Mesendoderm (in vitro differentiated cells): ENCODE results near the gene NKG7. TPM values are rescaled to one million over a fixed set of nuclear protein-coding genes. Genes with fewer than 3 reads are reported as not detected.
"Not testable (repeated sequence)": the region's sequence is repeated elsewhere in the genome, so short reads cannot be mapped to it uniquely, and the experiment has no call there.

Source experiments
- DNase-seq: peaks from one replicate; pipeline ENCODE4 v3.0.0; 2013
- H2AK5ac ChIP-seq: 2 replicates; pipeline ENCODE4 v1.6.1; 2013; ENCODE audit warnings: low read length, inconsistent platforms
- H2BK120ac ChIP-seq: 2 replicates; pipeline ENCODE4 v1.6.1; 2013; ENCODE audit warnings: low read depth, mild to moderate bottlenecking, low read length, moderate library complexity, mixed read lengths
- H2BK15ac ChIP-seq: replicated peaks from 2 replicates; pipeline ENCODE4 v1.6.1; 2013; ENCODE audit warnings: low read depth, mild to moderate bottlenecking, moderate library complexity
- H2BK5ac ChIP-seq: 2 replicates; pipeline ENCODE4 v1.6.1; 2013; ENCODE audit warnings: low read length, inconsistent platforms
- H3K18ac ChIP-seq: 2 replicates; pipeline ENCODE4 v1.6.1; 2013; ENCODE audit warnings: mild to moderate bottlenecking, low read length, mixed read lengths
- H3K23ac ChIP-seq: one replicate; pipeline ENCODE4 v1.6.1; 2013; ENCODE audit warnings: low read length
- H3K27ac ChIP-seq: 2 replicates; pipeline ENCODE4 v1.5.1; 2013; ENCODE audit warnings: low read depth, mild to moderate bottlenecking, inconsistent platforms, low read length, moderate library complexity
- H3K27me3 ChIP-seq: 2 replicates; pipeline ENCODE4 v1.6.1; 2013; ENCODE audit warnings: low read length, control low read depth, mild to moderate bottlenecking, inconsistent platforms; ENCODE audit not compliant: insufficient read depth, poor library complexity
- H3K36me3 ChIP-seq: 2 replicates; pipeline ENCODE4 v1.6.1; 2013; ENCODE audit warnings: low read length, inconsistent platforms; ENCODE audit not compliant: control insufficient read depth, insufficient read depth
- H3K4ac ChIP-seq: one replicate; pipeline ENCODE4 v1.6.1; 2013; ENCODE audit warnings: low read depth, mild to moderate bottlenecking, low read length, moderate library complexity
- H3K4me1 ChIP-seq: 2 replicates; pipeline ENCODE4 v1.6.1; 2013; ENCODE audit warnings: low read depth, low read length, inconsistent platforms; ENCODE audit not compliant: control insufficient read depth
- H3K4me2 ChIP-seq: 2 replicates; pipeline ENCODE4 v1.6.1; 2013; ENCODE audit warnings: low read length
- H3K4me3 ChIP-seq: 2 replicates; pipeline ENCODE4 v1.5.1; 2013; ENCODE audit warnings: mild to moderate bottlenecking, low read length
- H3K56ac ChIP-seq: one replicate; pipeline ENCODE4 v1.6.1; 2013; ENCODE audit warnings: low read length
- H3K79me1 ChIP-seq: 2 replicates; pipeline ENCODE4 v1.6.1; 2013; ENCODE audit warnings: low read length, inconsistent platforms
- H3K79me2 ChIP-seq: 2 replicates; pipeline ENCODE4 v1.6.1; 2013; ENCODE audit warnings: mild to moderate bottlenecking, low read length; ENCODE audit not compliant: control insufficient read depth, insufficient read depth
- H3K9ac ChIP-seq: 2 replicates; pipeline ENCODE4 v1.6.1; 2013; ENCODE audit warnings: low read length, inconsistent platforms
- H4K5ac ChIP-seq: one replicate; pipeline ENCODE4 v1.6.1; 2013; ENCODE audit warnings: low read length
- H4K8ac ChIP-seq: one replicate; pipeline ENCODE4 v1.6.1; 2013; ENCODE audit warnings: low read depth, mild to moderate bottlenecking, control low read depth, low read length, moderate library complexity
- WGBS: extraction: QIAGEN DNeasy Blood & Tissue Kit; methylation state at CpG from one replicate; pipeline ENCODE4 v1.1.7; 2013; ENCODE audit warnings: low lambda C conversion rate, missing lambda C conversion rate; ENCODE audit not compliant: insufficient coverage; ENCODE audit errors: extremely low coverage; 5-methylcytosine and 5-hydroxymethylcytosine counted together
- polyA plus RNA-seq, 2 experiments: library from polyadenylated mRNA; stranded (reverse); fragments of 200-250 nt; gene quantifications; one replicate each; pipeline ENCODE4 v1.2.3, GENCODE V29; 2013

The NKG7 gene, protein sequence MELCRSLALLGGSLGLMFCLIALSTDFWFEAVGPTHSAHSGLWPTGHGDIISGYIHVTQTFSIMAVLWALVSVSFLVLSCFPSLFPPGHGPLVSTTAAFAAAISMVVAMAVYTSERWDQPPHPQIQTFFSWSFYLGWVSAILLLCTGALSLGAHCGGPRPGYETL
- not detected for polyA plus RNA-seq (2013, experiment 1 of 2)
- not detected for polyA plus RNA-seq (2013, experiment 2 of 2)

DNA sequence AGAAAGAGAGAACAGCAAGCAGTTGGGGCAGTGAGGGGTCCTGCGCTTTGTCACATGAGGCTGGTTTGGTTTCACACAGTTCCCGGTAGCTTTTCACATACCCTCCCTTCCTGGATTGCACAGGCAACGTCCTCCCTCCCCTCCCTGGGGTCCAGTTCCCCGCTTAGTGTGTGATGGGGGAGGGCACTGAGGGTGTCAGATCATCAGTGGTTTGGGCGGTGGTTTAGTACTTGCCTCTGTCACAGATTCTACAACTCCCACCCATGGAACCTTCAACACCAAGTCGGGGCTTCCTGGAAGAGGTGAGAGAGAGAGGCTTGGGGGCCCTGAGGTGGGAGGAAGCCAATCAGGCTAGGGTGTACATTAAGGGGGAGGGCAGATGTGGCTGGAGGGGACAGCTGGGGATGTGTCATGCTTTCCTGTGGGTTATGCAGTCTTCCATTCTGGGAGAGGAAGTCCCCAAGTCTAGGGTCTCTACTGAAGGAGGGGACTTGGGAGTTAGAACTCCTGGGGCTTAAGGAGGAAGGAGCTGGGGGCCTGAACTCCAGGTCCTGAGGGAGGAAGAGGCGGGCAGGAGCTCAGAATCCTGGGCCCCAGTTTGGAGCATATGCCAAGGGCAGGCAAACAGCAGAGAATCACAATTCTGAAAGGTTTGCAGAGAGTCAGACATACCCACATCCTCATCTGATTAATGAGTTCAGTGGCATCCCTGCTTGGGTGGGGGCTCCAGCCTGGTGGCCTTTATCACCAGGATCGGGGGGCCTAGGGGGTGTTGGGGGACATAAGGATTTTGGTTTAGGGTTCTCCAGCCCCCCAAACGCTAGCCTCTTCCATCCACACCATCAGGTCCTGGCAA is at the start of gene NKG7:
Gene NKG7 (minus strand): TSS at position 6 of the 856 bp plus-strand sequence. CDS start 119 bp downstream, outside the sequence.
- Histone ChIP-seq H3K18ac (no peak within 1 kb of the TSS), H2BK5ac (no peak within 1 kb of the TSS), H4K8ac (no peak within 1 kb of the TSS), H3K56ac (peak within 1 kb of the TSS; percentile 5), H3K23ac (no peak within 1 kb of the TSS), H3K79me2 (no peaks in the 10 kb centered on the region), H3K4me3 (no peak within 1 kb of the TSS), H3K4me2 (no peak within 1 kb of the TSS), H3K9ac (no peak within 1 kb of the TSS), H4K5ac (no peak within 1 kb of the TSS), H2AK5ac (no peak within 1 kb of the TSS), H3K27ac (no peak within 1 kb of the TSS), H3K27me3 (no peaks in the 10 kb centered on the region), H2BK120ac (no peak within 1 kb of the TSS), H3K36me3 (no peaks in the 10 kb centered on the region), H2BK15ac (no peak within 1 kb of the TSS), H3K79me1 (peaks cover 2% of the 10 kb centered on the region), H3K4ac (no peak within 1 kb of the TSS), H3K4me1 (peaks cover 6% of the 10 kb centered on the region)
- no CpG with 5 or more reads among the region's 9 CpGs for WGBS
- no peak for DNase-seq

DNA sequence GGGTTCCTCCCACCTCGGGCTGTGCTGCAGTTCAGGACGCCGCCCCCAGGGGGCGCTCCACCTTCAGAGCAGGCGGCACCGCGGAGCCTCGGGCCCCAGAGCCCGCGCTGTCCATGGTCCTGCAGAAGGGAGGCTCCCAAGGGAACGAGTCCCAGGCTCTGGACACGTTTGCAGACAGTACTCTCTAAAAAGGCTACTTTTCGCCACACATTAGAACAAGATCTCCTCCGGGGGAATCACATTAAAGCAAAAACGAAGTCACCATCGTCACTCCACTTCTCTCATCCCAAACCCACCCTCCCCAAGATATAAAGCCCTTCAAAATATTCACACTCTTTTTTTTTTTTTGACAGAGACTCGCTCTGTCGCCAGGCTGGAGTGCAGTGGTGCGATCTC is 49.6 kb upstream of the NKG7 start:
- Histone ChIP-seq H2BK120ac (no peak overlapping the region), H3K27me3 (no peaks in the 10 kb centered on the region), H2BK5ac (no peak overlapping the region), H3K27ac (no peak overlapping the region), H3K4me2 (no peak overlapping the region), H3K4ac (no peak overlapping the region), H3K23ac (no peak overlapping the region), H3K56ac (no peak overlapping the region), H3K36me3 (no peaks in the 10 kb centered on the region), H3K4me3 (no peak overlapping the region), H3K9ac (no peak overlapping the region), H4K5ac (no peak overlapping the region), H4K8ac (no peak overlapping the region), H3K4me1 (no peaks in the 10 kb centered on the region), H3K79me2 (no peaks in the 10 kb centered on the region), H2BK15ac (no peak overlapping the region), H2AK5ac (no peak overlapping the region), H3K79me1 (no peaks in the 10 kb centered on the region), H3K18ac (no peak overlapping the region)
- peak; percentile 85 for DNase-seq
- no CpG with 5 or more reads among the region's 19 CpGs for WGBS

DNA sequence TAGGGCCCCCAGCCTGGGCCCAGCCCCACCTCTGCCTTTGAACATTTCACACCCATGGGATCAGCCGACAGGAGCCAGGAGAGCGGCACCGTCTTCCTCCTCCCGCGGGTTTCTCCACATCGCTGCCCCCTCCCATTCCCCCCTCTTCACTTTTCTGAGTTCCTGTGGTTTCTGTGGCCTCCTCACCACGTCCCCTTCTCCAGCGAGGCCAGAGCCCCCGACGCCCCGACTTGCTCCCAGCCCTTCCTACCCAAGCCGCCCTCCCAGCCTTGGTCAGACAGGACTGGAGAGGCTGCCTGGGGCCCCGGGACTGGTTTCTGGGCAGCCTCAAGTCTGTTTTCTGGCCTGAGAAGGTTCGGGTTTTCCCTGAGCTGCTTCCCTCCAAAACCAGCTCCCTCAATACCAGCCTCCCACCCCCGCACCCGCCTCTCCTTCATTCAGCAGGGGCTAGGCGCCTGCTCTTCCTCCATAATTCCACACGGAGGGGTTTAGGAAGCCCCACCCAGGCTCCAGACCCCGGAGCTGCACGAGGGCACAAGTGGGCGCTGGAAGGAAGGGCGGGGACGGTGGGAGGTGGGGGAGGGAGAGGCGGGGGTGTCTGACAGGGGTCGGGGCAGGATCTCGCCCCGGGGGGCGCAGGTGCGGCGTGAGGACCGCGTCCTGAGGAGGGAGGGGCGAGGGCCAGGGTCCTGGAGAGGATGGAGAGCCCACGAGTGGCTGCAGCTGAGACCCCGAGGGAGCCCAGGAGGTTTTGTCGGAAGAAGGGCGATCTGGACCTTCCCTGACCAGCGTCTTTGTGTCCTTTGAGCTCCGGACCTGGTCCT is 49.0 kb upstream of the NKG7 start:
- no CpG with 5 or more reads among the region's 39 CpGs for WGBS
- no peak overlapping the region for H3K4me3 ChIP-seq

DNA sequence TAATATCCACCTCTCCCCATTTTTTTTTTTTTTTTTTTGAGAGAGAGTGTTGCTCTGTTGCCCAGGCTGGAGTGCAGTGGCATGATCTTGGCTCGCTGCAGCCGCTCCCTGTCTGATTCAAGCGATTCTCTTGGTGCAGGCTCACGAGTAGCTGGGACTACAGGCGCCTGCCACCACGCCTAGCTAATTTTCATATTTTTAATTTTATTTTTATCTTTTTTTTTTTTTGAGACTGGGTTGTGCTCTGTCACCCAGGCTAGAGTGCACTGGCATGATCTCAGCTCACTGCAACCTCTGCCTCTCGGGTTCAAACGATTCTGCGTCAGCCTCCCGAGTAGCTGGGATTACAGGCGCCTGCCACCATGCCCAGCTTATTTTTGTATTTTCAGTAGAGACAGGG is 48.1 kb upstream of the NKG7 start:
- H2AK5ac ChIP-seq, DNase-seq, H3K23ac ChIP-seq, H3K36me3 ChIP-seq, H3K27ac ChIP-seq, H3K18ac ChIP-seq, H3K4me1 ChIP-seq, H3K27me3 ChIP-seq, H3K4me2 ChIP-seq, H4K5ac ChIP-seq, H3K79me1 ChIP-seq, H2BK120ac ChIP-seq, H2BK5ac ChIP-seq, H3K4me3 ChIP-seq, H3K79me2 ChIP-seq, H3K4ac ChIP-seq, H3K9ac ChIP-seq, H4K8ac ChIP-seq, H2BK15ac ChIP-seq, H3K56ac ChIP-seq: not testable (repeated sequence)
- WGBS, result no CpG with 5 or more reads among the region's 11 CpGs

More for the DNA sequence above, 49.0 kb upstream of the NKG7 start:
- no peaks in the 10 kb centered on the region for H3K79me2 ChIP-seq
- H3K56ac ChIP-seq, result no peak overlapping the region
- H3K27me3 ChIP-seq, result no peaks in the 10 kb centered on the region
- H3K27ac ChIP-seq, result no peak overlapping the region
- no peak overlapping the region for H3K4me2 ChIP-seq
- no peaks in the 10 kb centered on the region for H3K36me3 ChIP-seq
- H3K18ac ChIP-seq, result no peak overlapping the region
- H3K23ac ChIP-seq, result no peak overlapping the region
- H3K4ac ChIP-seq, result no peak overlapping the region
- H3K4me1 ChIP-seq, result no peaks in the 10 kb centered on the region
- DNase-seq, result peak; percentile 1
- no peak overlapping the region for H4K5ac ChIP-seq
- H4K8ac ChIP-seq, result no peak overlapping the region
- no peaks in the 10 kb centered on the region for H3K79me1 ChIP-seq
- no peak overlapping the region for H2BK15ac ChIP-seq
- no peak overlapping the region for H2AK5ac ChIP-seq
- H2BK5ac ChIP-seq, result no peak overlapping the region
- H2BK120ac ChIP-seq, result no peak overlapping the region
- H3K9ac ChIP-seq, result no peak overlapping the region

DNA sequence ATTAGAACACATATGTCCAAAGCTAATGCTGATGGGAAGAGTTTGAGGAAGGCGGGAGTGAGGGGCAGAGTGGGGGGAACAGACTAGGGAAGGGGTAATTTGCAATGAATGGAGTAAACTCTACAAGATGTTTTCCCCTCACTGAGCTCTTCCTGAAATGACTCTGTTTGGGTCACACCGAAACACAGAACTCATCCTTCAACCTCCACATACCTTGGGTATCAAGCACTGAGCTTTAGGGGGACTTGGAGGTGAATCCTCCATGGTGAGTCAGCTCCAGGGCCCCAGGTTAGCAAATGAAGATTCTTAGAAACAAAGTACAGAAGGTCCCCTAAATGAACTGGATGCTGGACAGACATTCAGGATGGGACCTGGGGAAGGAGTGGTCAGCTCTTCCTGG is 46.3 kb upstream of the NKG7 start:
- Histone ChIP-seq H3K27me3 (no peaks in the 10 kb centered on the region), H3K79me1 (no peaks in the 10 kb centered on the region), H3K18ac (no peak overlapping the region), H2AK5ac (no peak overlapping the region), H4K5ac (no peak overlapping the region), H2BK120ac (no peak overlapping the region), H3K9ac (no peak overlapping the region), H4K8ac (no peak overlapping the region), H3K27ac (no peak overlapping the region), H2BK15ac (no peak overlapping the region), H3K4ac (no peak overlapping the region), H3K23ac (no peak overlapping the region), H3K4me1 (no peaks in the 10 kb centered on the region), H3K4me3 (no peak overlapping the region), H3K56ac (no peak overlapping the region), H3K36me3 (no peaks in the 10 kb centered on the region), H3K4me2 (no peak overlapping the region), H2BK5ac (no peak overlapping the region), H3K79me2 (no peaks in the 10 kb centered on the region)
- DNase-seq, result no peak
- WGBS, result no CpG with 5 or more reads among the region's 2 CpGs
